Measurements from ENCODE around the gene KCNC1.

KCNC1 gene

GRCh38 chr11:17777086-17777737 lies 42.6 kb downstream of the KCNC1 start:
- DNase-seq (ENCODE audit: low spot score), result no peak
- H3K27ac ChIP-seq, result no peak overlapping the region
- TF ChIP-seq CTCF (IDR thresholded peaks at IDR 0.05), result no peak
- no peak overlapping the region for H3K4me3 ChIP-seq

- Histone ChIP-seq H3K27ac (no peak overlapping the region), H3K4me3 (no peak overlapping the region)
- no peak for TF ChIP-seq CTCF (IDR thresholded peaks at IDR 0.05)
- no peak for DNase-seq (ENCODE audit: low spot score)
These were observed 43.1 kb downstream of the KCNC1 start for GRCh38 chr11:17777738-17778091.

GRCh38 chr11:17778352-17778751 lies 43.8 kb downstream of the KCNC1 start:
- DNase-seq (ENCODE audit: low spot score), result no peak
- Histone ChIP-seq H3K4me3 (no peak overlapping the region), H3K27ac (no peak overlapping the region)
- TF ChIP-seq CTCF (IDR thresholded peaks at IDR 0.05), result no peak

- DNase-seq (ENCODE audit: low spot score), result no peak
- TF ChIP-seq CTCF (IDR thresholded peaks at IDR 0.05), result no peak
- no peak overlapping the region for H3K4me3 ChIP-seq
These were observed 44.6 kb downstream of the KCNC1 start for GRCh38 chr11:17778956-17779860.

GRCh38 chr11:17779861-17780594 lies 45.4 kb downstream of the KCNC1 start:
- no peak overlapping the region for H3K27ac ChIP-seq
- no peak overlapping the region for H3K4me3 ChIP-seq
- no peak for DNase-seq (ENCODE audit: low spot score)
- no peak for TF ChIP-seq CTCF (IDR thresholded peaks at IDR 0.05)

More at GRCh38 chr11:17778956-17779860, 44.6 kb downstream of the KCNC1 start:
- H3K27ac ChIP-seq, result no peak overlapping the region

GRCh38 chr11:17780668-17781067 lies 46.1 kb downstream of the KCNC1 start:
- no peak for TF ChIP-seq CTCF (IDR thresholded peaks at IDR 0.05)
- no peak for DNase-seq (ENCODE audit: low spot score)
- Histone ChIP-seq H3K27ac (no peak overlapping the region), H3K4me3 (no peak overlapping the region)
